Nephron (organoid): ENCODE measurements around the gene PTPRA.

ENCODE experiments used
- H3K27ac Mint-ChIP-seq, 3 experiments: 2 replicates each; pipeline ENCODE4 v1.8.0; 2020; ENCODE audit warnings: mixed read lengths in 3 of 3, mild to moderate bottlenecking in 2 of 3, moderate library complexity in 1 of 3
- H3K27me3 Mint-ChIP-seq: 2 replicates; pipeline ENCODE4 v1.8.0; 2021; ENCODE audit warnings: low read depth, mild to moderate bottlenecking, moderate library complexity, mixed read lengths
- H3K36me3 Mint-ChIP-seq: 2 replicates; pipeline ENCODE4 v1.8.0; 2020; ENCODE audit warnings: low read depth, mixed read lengths
- H3K4me1 Mint-ChIP-seq: 2 replicates; pipeline ENCODE4 v1.8.0; 2020; ENCODE audit warnings: mixed read lengths
- H3K4me3 Mint-ChIP-seq, 3 experiments: 2 replicates each; pipeline ENCODE4 v1.8.0; 2020; ENCODE audit warnings: mild to moderate bottlenecking in 3 of 3, mixed read lengths in 3 of 3, moderate library complexity in 2 of 3
- H3K9me3 Mint-ChIP-seq: 2 replicates; pipeline ENCODE4 v1.8.0; 2020; ENCODE audit warnings: mixed read lengths
- TF ChIP-seq, protein P1 (sequence below), 3 experiments: fragments of 200-600 bp; sonication (generic); IDR thresholded peaks; one replicate each; pipeline ENCODE4 v1.5.0; 2021; ENCODE audit warnings: antibody characterized with exemption in 3 of 3; ENCODE audit not compliant: unreplicated experiment in 3 of 3

PTPRA gene

GRCh38 chr20:3077618-3078134 is 204.4 kb downstream of the PTPRA start:
- Mint-ChIP-seq H3K27ac (no peak overlapping the region), H3K4me3 (no peak overlapping the region), H3K36me3 (no peaks in the 10 kb centered on the region), H3K9me3 (no peaks in the 10 kb centered on the region), H3K4me1 (no peaks in the 10 kb centered on the region), H3K27me3 (peaks cover 80% of the 10 kb centered on the region)
- TF ChIP-seq, protein P1, sequence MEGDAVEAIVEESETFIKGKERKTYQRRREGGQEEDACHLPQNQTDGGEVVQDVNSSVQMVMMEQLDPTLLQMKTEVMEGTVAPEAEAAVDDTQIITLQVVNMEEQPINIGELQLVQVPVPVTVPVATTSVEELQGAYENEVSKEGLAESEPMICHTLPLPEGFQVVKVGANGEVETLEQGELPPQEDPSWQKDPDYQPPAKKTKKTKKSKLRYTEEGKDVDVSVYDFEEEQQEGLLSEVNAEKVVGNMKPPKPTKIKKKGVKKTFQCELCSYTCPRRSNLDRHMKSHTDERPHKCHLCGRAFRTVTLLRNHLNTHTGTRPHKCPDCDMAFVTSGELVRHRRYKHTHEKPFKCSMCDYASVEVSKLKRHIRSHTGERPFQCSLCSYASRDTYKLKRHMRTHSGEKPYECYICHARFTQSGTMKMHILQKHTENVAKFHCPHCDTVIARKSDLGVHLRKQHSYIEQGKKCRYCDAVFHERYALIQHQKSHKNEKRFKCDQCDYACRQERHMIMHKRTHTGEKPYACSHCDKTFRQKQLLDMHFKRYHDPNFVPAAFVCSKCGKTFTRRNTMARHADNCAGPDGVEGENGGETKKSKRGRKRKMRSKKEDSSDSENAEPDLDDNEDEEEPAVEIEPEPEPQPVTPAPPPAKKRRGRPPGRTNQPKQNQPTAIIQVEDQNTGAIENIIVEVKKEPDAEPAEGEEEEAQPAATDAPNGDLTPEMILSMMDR (IDR thresholded peaks at IDR 0.05; ENCODE audit: unreplicated experiment in 3 of 3) = no peak

GRCh38 chr20:3080939-3081388 is 207.7 kb downstream of the PTPRA start:
- H3K27ac Mint-ChIP-seq = no peak overlapping the region
- H3K27me3 Mint-ChIP-seq = peaks cover 80% of the 10 kb centered on the region
- no peaks in the 10 kb centered on the region for H3K36me3 Mint-ChIP-seq
- no peaks in the 10 kb centered on the region for H3K4me1 Mint-ChIP-seq
- TF ChIP-seq, protein P1 (IDR thresholded peaks at IDR 0.05; ENCODE audit: unreplicated experiment in 3 of 3) = no peak
- H3K9me3 Mint-ChIP-seq = no peaks in the 10 kb centered on the region
- H3K4me3 Mint-ChIP-seq = peak overlapping the region in 1 of 3 experiments; percentile 19

GRCh38 chr20:3081641-3082040 is 208.4 kb downstream of the PTPRA start:
- peaks cover 79% of the 10 kb centered on the region for H3K27me3 Mint-ChIP-seq
- H3K36me3 Mint-ChIP-seq = no peaks in the 10 kb centered on the region
- H3K4me1 Mint-ChIP-seq = no peaks in the 10 kb centered on the region
- H3K4me3 Mint-ChIP-seq = peak overlapping the region; percentile 51 to 66 (median 55)
- TF ChIP-seq, protein P1 (IDR thresholded peaks at IDR 0.05; ENCODE audit: unreplicated experiment in 3 of 3) = no peak
- H3K27ac Mint-ChIP-seq = no peak overlapping the region
- H3K9me3 Mint-ChIP-seq = no peaks in the 10 kb centered on the region

DNA sequence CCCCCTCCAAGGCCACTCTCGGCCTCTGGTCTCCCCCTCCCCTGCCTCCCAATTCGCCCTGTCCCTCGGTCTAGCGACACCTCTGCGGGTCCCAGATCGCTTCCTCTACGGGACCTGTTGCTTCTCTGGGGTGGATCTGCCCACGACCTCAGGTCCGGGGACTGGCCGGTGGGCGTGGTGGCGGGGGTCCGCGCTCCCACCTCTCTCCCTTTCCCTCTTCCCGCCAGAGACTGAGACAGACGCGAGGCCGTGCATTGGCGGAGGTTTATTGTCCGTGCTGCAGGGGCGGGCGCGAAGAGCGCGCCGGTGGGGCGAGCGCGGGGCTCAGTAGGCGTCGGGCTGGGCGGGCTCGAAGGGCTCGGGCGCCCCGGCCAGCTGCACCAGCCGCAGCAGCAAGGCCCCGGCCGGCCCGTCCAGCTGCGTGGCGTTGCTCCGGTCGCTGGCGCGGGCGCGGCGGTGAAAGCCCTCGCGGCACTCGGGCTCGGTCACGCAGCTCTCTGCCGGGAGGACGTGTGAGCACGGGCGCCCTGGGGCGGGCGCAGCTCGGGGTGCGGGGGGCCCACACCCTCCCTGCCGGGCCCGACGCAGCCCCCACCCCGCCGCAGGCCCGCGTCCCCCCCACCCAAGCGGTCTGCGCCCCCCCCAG is 209.1 kb downstream of the PTPRA start:
- Mint-ChIP-seq H3K9me3 (no peaks in the 10 kb centered on the region), H3K36me3 (no peaks in the 10 kb centered on the region), H3K4me1 (no peaks in the 10 kb centered on the region), H3K27me3 (peaks cover 76% of the 10 kb centered on the region), H3K27ac (no peak overlapping the region), H3K4me3 (peak overlapping the region in 2 of 3 experiments; percentile 55 to 66)
- TF ChIP-seq, protein P1 (IDR thresholded peaks at IDR 0.05; ENCODE audit: unreplicated experiment in 3 of 3) = no peak

DNA sequence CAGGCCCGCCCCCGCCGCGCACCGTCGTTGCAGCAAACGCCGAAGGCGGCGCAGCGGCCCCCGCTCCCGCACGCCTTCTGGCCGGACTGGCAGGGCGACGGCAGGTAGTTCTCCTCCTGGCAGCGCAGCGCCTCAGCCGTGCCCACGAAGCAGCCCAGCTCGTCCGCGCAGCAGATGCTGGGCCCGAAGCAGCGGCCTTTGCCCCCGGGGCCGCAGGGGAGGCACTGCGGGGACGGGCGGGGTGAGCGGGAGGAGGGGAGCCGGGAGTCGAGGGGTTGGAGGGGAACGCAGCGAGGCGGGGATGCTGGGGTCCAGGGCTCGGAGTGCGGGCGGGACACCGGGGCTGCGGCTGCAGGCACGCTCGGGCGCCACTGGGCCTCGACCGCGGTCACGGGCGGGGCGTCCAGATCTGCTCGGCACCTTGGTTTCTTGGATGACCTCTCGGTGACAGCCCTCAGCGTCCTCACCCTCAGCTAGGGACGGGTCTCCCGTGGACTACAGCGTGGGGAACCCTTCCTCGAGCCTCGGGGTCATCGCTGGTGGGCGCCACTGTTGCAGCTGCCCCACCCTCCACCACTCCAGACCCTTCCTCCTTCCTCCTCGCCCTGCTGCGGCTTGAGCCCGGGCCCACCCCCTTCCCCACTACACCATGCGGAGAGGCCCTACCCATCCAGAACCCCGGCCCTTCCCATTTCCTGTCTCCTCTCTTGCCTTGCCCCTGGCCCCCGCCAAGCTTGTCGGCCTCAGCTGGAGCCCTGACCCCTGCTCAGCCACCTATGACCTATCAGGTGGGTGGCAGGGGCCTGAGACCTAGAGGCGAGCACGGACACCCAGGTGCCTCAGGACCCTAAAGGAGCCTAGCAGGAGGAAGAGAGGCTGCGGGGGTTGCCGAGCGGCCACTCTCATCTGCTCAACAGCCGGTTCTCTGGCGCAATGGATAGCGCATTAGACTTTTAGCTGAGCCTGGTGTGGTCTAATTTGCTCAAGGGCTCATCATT is 210.0 kb downstream of the PTPRA start:
- TF ChIP-seq, protein P1 (IDR thresholded peaks at IDR 0.05; ENCODE audit: unreplicated experiment in 3 of 3) = no peak
- H3K27ac Mint-ChIP-seq = no peak overlapping the region
- H3K4me1 Mint-ChIP-seq = no peaks in the 10 kb centered on the region
- H3K27me3 Mint-ChIP-seq = peaks cover 74% of the 10 kb centered on the region
- H3K4me3 Mint-ChIP-seq = peak overlapping the region; percentile 19 to 74 (median 43)
- H3K36me3 Mint-ChIP-seq = no peaks in the 10 kb centered on the region
- no peaks in the 10 kb centered on the region for H3K9me3 Mint-ChIP-seq
